GM12878 (cell line): ENCODE results near the gene MEGF9. TPM values are rescaled to one million over a fixed set of nuclear protein-coding genes. Genes with fewer than 3 reads are reported as not detected.

Source experiments
- ATAC-seq: fragments of 200-7000 bp; cut with Tn5 transposase; 3 replicates; pipeline ENCODE4 v1.9.1; 2020; ENCODE audit warnings: mild to moderate bottlenecking, moderate library complexity
- BruUV-seq: library from RNA; stranded (reverse); fragments of 400-500 nt; replicated peaks from 2 replicates; lab custom pipeline; 2021; lab: Mats Ljungman, UMichigan
- CTCF ChIA-PET: fragments of 300-600 bp; sonication (Branson Sonifier 250); formaldehyde crosslinking; extraction: SDS; loops from one replicate; lab custom pipeline; 2021; ENCODE audit warnings: inconsistent platforms; lab: Yijun Ruan, JAX
- POLR2A ChIA-PET: fragments of 350-600 bp; formaldehyde crosslinking; extraction: SDS; loops from one replicate; lab custom pipeline; 2021; ENCODE audit warnings: inconsistent platforms; lab: Charles Lee
- RAD21 ChIA-PET: fragments of 300-600 bp; sonication (Branson Sonifier 250); formaldehyde crosslinking; loops from one replicate; lab custom pipeline; 2023; ENCODE audit warnings: antibody characterized with exemption; ENCODE audit not compliant: unreplicated experiment; lab: Charles Lee
- SMC1A ChIA-PET: fragments of 300-600 bp; sonication (Branson Sonifier 250); formaldehyde crosslinking; loops from one replicate; lab custom pipeline; 2023; ENCODE audit not compliant: unreplicated experiment, uncharacterized antibody; lab: Charles Lee
- DNase-seq: peaks from one replicate; pipeline ENCODE4 v3.0.0-alpha.2; 2011; ENCODE audit warnings: low read depth, low spot score
- FAIRE-seq: peaks from 3 replicates; lab custom pipeline; 2011; peaks lifted over from hg19 to GRCh38; lab: Jason Lieb, UNC
- H2AFZ ChIP-seq: 2 replicates; pipeline ENCODE4 v1.6.0; 2011; ENCODE audit warnings: low read depth, low read length, control low read depth; ENCODE audit not compliant: control insufficient read depth
- H3K27ac ChIP-seq: 2 replicates; pipeline ENCODE4 v1.5.1; 2011; ENCODE audit warnings: control low read depth; ENCODE audit not compliant: control insufficient read depth, insufficient read depth
- H3K27me3 ChIP-seq, 2 experiments: replicated peaks in 1 of 2; 2 replicates each; pipeline versions ENCODE4 v1.6.0 to v1.6.1; 2011; ENCODE audit warnings: low read length in 1 of 2; ENCODE audit not compliant: control insufficient read depth in 2 of 2, insufficient read depth in 2 of 2
- H3K36me3 ChIP-seq, 2 experiments: 2 replicates each; pipeline ENCODE4 v1.5.1; 2011; ENCODE audit warnings: low read length in 1 of 2; ENCODE audit not compliant: control insufficient read depth in 2 of 2, insufficient read depth in 2 of 2
- H3K4me1 ChIP-seq: 2 replicates; pipeline ENCODE4 v1.6.1; 2011; ENCODE audit warnings: mild to moderate bottlenecking, low read length, moderate library complexity, mixed read lengths; ENCODE audit not compliant: control insufficient read depth, insufficient read depth
- H3K4me2 ChIP-seq: 2 replicates; pipeline ENCODE4 v1.6.0; 2011; ENCODE audit warnings: control low read depth; ENCODE audit not compliant: control insufficient read depth, insufficient read depth
- H3K4me3 ChIP-seq: fragments of 200-600 bp; sonication (generic); 2 replicates; pipeline ENCODE4 v1.5.1; 2016
- H3K79me2 ChIP-seq: 2 replicates; pipeline ENCODE4 v1.6.0; 2011; ENCODE audit warnings: low read length; ENCODE audit not compliant: control insufficient read depth, insufficient read depth
- H3K9ac ChIP-seq: 2 replicates; pipeline ENCODE4 v1.8.0; 2011; ENCODE audit warnings: low read length, control low read depth, mixed read lengths; ENCODE audit not compliant: control insufficient read depth, insufficient read depth
- H3K9me3 ChIP-seq: replicated peaks from 3 replicates; pipeline ENCODE4 v1.5.1; 2011; ENCODE audit warnings: mild to moderate bottlenecking, low read length; ENCODE audit not compliant: control insufficient read depth, insufficient read depth
- H4K20me1 ChIP-seq: 2 replicates; pipeline ENCODE4 v1.6.0; 2011; ENCODE audit not compliant: control insufficient read depth, insufficient read depth
- MEF2A ChIP-seq: IDR thresholded peaks from 2 replicates; pipeline ENCODE4 v1.6.1; 2011; ENCODE audit warnings: low read depth, mild to moderate bottlenecking, low read length, moderate library complexity; ENCODE audit not compliant: insufficient read depth
- MLLT1 ChIP-seq: fragments of 450-650 bp; IDR thresholded peaks from 2 replicates; pipeline ENCODE4 v1.6.1; 2016; ENCODE audit warnings: mild to moderate bottlenecking
- RAD21 ChIP-seq: IDR thresholded peaks from 2 replicates; pipeline ENCODE4 v1.6.1; 2011; ENCODE audit warnings: mild to moderate bottlenecking, low read depth, low read length, moderate library complexity; ENCODE audit not compliant: insufficient read depth
- WGBS: methylation state at CpG from one replicate; pipeline ENCODE4 v1.1.6; 2016; ENCODE audit warnings: low lambda C conversion rate; ENCODE audit not compliant: insufficient replicate concordance, insufficient coverage; ENCODE audit errors: missing lambda C conversion rate; 5-methylcytosine and 5-hydroxymethylcytosine counted together
- in situ Hi-C: fragments of 300-500 bp; cut with MboI; formaldehyde crosslinking; loops from 9 replicates; pipeline ENCODE4 v1.14.3; 2018; ENCODE audit warnings: mixed read lengths
- intact Hi-C: fragments of 100-400 bp; cut with micrococcal nuclease; formaldehyde crosslinking; loops from one replicate; pipeline ENCODE4 v1.14.2; 2022; ENCODE audit not compliant: unreplicated experiment
- polyA plus RNA-seq, 11 experiments: library from polyadenylated mRNA; depleted of rRNA in 4 of 11; unstranded in 6 of 11; stranded (reverse) in 5 of 11; fragments of >200 nt; fragmentation: Nextera tagmentation in 4 of 11; fragmentation: Illumina TruSeq in 1 of 11; extraction: Ambion mirVana in 4 of 11; extraction: Trizol in 1 of 11; gene quantifications; 1 replicate in 1 of 11; 2 replicates in 10 of 11; pipeline versions ENCODE4 v1.2.1 to v1.2.3, GENCODE V29; 2011 to 2016; ENCODE audit warnings: inconsistent platforms in 2 of 11, missing spikeins in 2 of 11, low read depth in 1 of 11
- total RNA-seq, 4 experiments: library from RNA; depleted of rRNA in 3 of 4; stranded (reverse); fragments of >200 nt in 3 of 4; fragmentation: Illumina TruSeq in 1 of 4; extraction: Trizol in 1 of 4; gene quantifications; 2 replicates each; pipeline versions ENCODE4 v1.2.1 to v1.2.3, GENCODE V29; 2013 to 2021
- TF ChIP-seq, protein P1 (sequence below): fragments of 450-650 bp; formaldehyde crosslinking; IDR thresholded peaks from 2 replicates; pipeline ENCODE4 v1.5.0; 2022; ENCODE audit warnings: mild to moderate bottlenecking, missing genetic modification characterization
- TF ChIP-seq, protein P2 (sequence below): IDR thresholded peaks from 2 replicates; pipeline ENCODE4 v1.6.1; 2012; ENCODE audit warnings: low read length, inconsistent platforms

MEGF9 gene
- total and polyA plus RNA-seq, 10 of the 15 experiments (the other 5 are each of a cell fraction or from before 2014, with no cell fraction given), result 0.71 to 5.1 (median 2.6) TPM

GRCh38 chr9:120603591-120603990, 110.7 kb downstream of the MEGF9 start (continued):
- TF ChIP-seq, protein P1, sequence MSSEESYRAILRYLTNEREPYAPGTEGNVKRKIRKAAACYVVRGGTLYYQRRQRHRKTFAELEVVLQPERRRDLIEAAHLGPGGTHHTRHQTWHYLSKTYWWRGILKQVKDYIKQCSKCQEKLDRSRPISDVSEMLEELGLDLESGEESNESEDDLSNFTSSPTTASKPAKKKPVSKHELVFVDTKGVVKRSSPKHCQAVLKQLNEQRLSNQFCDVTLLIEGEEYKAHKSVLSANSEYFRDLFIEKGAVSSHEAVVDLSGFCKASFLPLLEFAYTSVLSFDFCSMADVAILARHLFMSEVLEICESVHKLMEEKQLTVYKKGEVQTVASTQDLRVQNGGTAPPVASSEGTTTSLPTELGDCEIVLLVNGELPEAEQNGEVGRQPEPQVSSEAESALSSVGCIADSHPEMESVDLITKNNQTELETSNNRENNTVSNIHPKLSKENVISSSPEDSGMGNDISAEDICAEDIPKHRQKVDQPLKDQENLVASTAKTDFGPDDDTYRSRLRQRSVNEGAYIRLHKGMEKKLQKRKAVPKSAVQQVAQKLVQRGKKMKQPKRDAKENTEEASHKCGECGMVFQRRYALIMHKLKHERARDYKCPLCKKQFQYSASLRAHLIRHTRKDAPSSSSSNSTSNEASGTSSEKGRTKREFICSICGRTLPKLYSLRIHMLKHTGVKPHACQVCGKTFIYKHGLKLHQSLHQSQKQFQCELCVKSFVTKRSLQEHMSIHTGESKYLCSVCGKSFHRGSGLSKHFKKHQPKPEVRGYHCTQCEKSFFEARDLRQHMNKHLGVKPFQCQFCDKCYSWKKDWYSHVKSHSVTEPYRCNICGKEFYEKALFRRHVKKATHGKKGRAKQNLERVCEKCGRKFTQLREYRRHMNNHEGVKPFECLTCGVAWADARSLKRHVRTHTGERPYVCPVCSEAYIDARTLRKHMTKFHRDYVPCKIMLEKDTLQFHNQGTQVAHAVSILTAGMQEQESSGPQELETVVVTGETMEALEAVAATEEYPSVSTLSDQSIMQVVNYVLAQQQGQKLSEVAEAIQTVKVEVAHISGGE (CRISPR knock-in tag), result no peak

GRCh38 chr9:120603010-120603409, 111.3 kb downstream of the MEGF9 start:
- H3K9ac ChIP-seq, result no peak overlapping the region
- intact Hi-C loops, result no loop called here
- no TSS peak for BruUV-seq
- H3K4me2 ChIP-seq, result no peak overlapping the region
- no peaks in the 10 kb centered on the region for H3K79me2 ChIP-seq
- ChIA-PET SMC1A (no interaction called here), RAD21 (no interaction called here), POLR2A (no interaction called here), CTCF (interaction anchor here (0.6 to 1.1 kb wide), 2 partner anchors 13 to 17 kb away, joined by 3 to 4 read pairs; no protein-coding TSS in a partner anchor)
- H2AFZ ChIP-seq, result no peak overlapping the region
- no peaks in the 10 kb centered on the region for H3K27me3 ChIP-seq
- DNase-seq, result no peak
- no peak for FAIRE-seq
- no peaks in the 10 kb centered on the region for H3K9me3 ChIP-seq
- no peak for TF ChIP-seq RAD21
- TF ChIP-seq, protein P2, sequence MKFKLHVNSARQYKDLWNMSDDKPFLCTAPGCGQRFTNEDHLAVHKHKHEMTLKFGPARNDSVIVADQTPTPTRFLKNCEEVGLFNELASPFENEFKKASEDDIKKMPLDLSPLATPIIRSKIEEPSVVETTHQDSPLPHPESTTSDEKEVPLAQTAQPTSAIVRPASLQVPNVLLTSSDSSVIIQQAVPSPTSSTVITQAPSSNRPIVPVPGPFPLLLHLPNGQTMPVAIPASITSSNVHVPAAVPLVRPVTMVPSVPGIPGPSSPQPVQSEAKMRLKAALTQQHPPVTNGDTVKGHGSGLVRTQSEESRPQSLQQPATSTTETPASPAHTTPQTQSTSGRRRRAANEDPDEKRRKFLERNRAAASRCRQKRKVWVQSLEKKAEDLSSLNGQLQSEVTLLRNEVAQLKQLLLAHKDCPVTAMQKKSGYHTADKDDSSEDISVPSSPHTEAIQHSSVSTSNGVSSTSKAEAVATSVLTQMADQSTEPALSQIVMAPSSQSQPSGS, result no peak
- TF ChIP-seq MLLT1, result no peak
- TF ChIP-seq MEF2A, result no peak
- no peaks in the 10 kb centered on the region for H4K20me1 ChIP-seq
- H3K4me1 ChIP-seq, result no peaks in the 10 kb centered on the region
- 100% methylated on average over 1 of the region's 1 CpG for WGBS
- no peaks in the 10 kb centered on the region for H3K36me3 ChIP-seq
- no peak for ATAC-seq
- in situ Hi-C loops, result no loop called here
- no peak overlapping the region for H3K27ac ChIP-seq
- no peak overlapping the region for H3K4me3 ChIP-seq
